Posterior vena cava (tissue), 2 donors: ENCODE measurements around the gene VPS16. TPM values are rescaled to one million over a fixed set of nuclear protein-coding genes. Genes with fewer than 3 reads are reported as not detected.
A peak's percentile ranks its signal among the peaks of the same experiment; 100 is the strongest.

ENCODE experiments used
- DNase-seq: peaks from one replicate; pipeline ENCODE4 v3.0.0-alpha.2; 2020; ENCODE audit warnings: low spot score
- intact Hi-C, 2 donors: fragments of 100-400 bp; cut with DNase I; formaldehyde crosslinking; loops; one replicate each; pipeline versions ENCODE4 v1.14.1 to v1.14.2; 2022 to 2023
- long read RNA-seq, 2 donors: library from polyadenylated mRNA; unstranded; transcript quantifications; one replicate each; pipeline ENCODE4 v2.0.0, GENCODE V29; 2020 to 2021
- total RNA-seq, 2 donors: library from RNA; stranded (reverse); fragmentation: NEBNext Ultra II Directional; extraction: Animal tissue kit (Norgen Biotek cat#: 25700); gene quantifications; one replicate each; pipeline ENCODE4 v1.2.1, GENCODE V29; 2021
- donor health status: DM: yes; HTN: yes; CAD: no.
- donor health status: DM: yes; HTN: yes; CAD: no.

Gene VPS16
- total RNA-seq: 10 to 100 TPM; 32.3 to 33.1 TPM
- long read RNA-seq, donor 1, transcript VPS16-202 (24 exons, 2,750 nt): major isoform, 14 of 28 reads
- long read RNA-seq, donor 1, partial matches to known transcripts: 3 of 28 reads
- long read RNA-seq, donor 1, other reads (novel, unspliced or antisense): 8 of 28 reads
- long read RNA-seq, donor 2, transcript VPS16-202 (24 exons, 2,750 nt): major isoform, 76 of 124 reads
- long read RNA-seq, donor 2, partial matches to known transcripts: 17 of 124 reads
- long read RNA-seq, donor 2, other reads (novel, unspliced or antisense): 26 of 124 reads

DNA sequence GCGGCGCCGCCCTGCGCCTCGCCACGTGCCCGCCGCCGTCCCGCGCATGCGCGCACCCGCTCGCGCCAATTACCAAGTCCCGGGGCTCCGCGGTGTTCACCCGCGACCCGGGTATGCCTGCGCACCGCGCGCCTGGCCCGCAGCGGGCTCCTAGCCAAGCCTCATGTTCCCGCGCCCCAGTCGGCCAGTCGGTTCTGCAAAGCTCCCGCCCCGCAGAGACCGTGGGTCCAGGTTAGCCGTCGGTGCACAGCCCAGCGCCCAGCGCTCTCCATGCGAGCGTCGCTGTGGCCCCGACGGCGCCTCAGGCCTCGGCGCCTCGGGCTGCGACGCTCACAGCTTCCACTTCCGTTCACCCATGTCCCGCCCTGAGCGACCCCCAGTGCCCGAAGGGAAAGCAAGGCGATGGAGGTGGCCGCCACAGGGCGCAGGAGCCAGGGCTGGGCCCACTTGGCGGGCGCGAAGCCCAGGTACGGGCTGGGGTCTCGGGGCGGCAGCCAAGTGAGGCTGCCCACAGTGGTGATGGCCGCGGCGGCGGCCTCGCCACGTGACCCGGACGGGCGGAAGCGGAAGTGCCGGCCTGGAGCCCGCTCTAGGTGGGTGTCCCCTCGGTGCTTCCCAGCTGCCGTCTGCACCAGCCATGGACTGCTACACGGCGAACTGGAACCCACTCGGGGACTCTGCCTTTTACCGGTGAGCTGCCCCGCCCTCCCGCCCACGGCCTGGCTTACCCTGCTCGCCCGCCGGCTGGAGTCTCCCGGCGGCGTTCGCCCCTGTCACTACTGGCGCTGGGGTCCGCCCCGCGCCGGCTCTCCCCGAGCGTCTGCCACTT lies at the start of gene VPS16, which contains the start of gene PCED1A:
VPS16 (plus strand) TSS at position 608 of the 829 bp plus-strand sequence; CDS start at position 638, 30 bp downstream.
PCED1A (minus strand) TSS at position 518 of the 829 bp plus-strand sequence. CDS start 743 bp downstream, outside the sequence.
- intact Hi-C loops: no loop called here

DNA sequence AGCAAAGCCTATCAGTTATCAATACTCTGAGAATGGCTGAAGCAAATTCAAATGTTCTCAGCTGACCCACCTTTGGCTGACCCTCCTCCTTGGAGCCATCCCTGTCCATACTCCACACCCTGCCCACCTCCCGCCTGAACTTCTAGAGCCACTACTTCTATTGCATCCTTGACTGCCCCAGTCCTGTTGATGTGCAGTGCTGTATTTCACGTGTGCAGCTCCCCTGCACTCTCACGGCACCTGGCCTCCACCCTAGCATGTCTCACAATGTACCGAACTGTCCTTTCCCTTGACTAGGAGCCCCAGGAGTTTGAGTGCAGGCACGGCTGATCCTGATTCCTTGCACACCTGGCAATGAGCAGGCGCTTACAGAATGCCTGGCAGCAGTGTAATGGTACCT lies 47.1 kb upstream of the VPS16 start:
- DNase-seq: no peak
- intact Hi-C loops: no loop called here

More for the DNA sequence above, at the start of gene VPS16, which contains the start of gene PCED1A:
- DNase-seq: peak; percentile 97

DNA sequence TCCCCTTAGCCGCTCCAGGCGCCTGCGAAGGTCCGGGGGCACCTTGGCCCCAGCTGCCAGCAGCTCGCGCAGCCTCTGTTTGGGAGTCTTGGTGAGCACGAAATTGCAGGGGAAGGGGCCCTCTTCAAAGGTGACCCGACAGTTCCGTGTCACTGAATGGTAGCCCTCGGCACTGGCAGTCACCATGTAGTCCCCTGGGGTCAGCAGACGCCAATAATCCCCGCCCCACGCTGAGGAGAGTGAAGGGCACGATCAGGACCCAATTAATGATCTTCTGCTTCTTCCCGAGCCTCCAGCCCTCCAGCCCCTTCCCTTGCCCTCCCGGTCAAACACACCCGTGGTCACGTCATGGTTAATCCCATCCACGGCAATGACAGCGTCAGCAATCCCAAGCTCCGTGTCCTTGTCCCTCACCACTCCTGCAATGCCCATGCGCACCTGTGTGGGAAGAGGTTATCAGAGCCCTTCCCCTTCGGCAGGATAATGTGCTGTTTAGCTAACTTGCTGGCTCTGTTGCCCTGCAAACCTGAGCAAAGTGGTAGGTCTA lies 46.3 kb upstream of the VPS16 start:
- peak; percentile 56 for DNase-seq
- intact Hi-C loops: no loop called here

- DNase-seq: peak; percentile 40
- intact Hi-C loops: no loop called here
Observed at GRCh38 chr20:2794866-2795447, 45.6 kb upstream of the VPS16 start.

GRCh38 chr20:2795451-2795850 lies 45.1 kb upstream of the VPS16 start:
- intact Hi-C loops: no loop called here
- no peak for DNase-seq

DNA sequence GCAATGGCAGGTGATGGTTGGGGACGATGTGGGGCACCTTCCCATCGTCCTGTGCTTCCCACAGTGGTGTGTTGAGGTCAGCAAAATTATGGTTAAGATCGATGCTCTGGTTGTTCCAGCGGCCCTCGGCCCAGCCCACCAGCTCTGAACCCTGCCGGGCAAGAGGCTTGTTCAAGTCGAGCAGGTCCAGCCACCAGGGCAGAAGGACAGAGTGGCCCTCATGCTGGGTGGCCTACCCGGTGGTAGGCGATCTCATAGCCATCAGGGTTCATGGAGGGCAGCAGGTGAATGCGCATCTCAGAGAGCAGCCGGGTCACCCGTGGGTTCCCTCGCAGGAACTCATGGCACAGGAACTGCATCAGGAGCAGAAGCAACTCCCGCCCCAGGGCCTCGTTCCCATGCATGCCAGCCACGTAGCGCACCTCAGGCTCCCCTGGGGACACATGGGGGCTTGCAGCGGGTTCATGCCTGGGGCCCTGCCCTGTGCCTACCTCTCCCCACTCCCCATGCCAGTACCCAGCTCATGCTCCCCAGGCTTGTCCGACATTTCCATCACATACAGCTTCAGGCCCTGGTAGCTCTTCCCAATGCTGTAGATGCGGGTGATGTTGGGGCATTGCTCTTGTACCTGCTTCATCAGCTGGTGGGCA lies 44.4 kb upstream of the VPS16 start:
- DNase-seq: no peak
- intact Hi-C loops: no loop called here

DNA sequence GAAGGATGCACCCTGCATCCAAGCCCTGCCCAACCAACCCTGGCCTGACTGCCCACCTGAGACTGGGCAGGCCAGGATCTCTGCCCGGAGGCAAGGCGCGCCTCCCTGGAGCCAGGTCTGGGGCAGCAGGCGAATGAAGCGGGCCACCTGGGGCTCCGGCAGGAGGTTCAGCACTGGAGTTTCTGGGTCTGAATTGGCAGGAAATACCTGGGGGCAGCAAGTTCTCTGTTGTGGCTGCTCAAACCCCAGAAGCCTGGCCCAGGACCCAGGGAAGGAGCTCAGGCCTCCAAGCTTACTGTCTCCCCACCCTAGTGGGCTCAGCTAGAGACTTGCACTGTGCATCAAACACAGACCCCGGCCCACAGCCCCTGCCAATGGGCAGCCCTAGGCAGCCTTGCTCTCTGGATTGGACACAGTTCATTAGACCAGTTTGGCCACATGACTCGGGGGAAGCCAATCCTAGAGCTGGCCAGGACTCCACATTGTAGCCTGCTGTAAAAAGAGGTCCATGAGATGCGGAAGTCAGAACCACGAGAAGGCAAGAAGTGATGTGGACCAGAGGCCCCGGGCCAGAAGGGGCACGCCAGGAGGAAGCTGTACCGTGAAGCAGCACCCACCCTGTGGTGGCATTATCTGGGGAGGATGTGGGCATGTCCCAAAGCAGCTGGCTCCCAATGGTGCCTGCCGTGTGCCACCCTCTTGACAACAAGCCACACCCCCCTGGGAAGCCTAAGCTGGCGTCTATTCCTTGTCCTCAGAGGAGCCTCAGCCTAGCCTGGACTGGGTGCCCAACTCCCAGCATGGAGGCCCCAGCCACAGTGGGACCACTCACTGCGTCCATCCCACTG lies 43.2 kb upstream of the VPS16 start:
- DNase-seq: peak; percentile 52
- intact Hi-C loops: no loop called here

DNA sequence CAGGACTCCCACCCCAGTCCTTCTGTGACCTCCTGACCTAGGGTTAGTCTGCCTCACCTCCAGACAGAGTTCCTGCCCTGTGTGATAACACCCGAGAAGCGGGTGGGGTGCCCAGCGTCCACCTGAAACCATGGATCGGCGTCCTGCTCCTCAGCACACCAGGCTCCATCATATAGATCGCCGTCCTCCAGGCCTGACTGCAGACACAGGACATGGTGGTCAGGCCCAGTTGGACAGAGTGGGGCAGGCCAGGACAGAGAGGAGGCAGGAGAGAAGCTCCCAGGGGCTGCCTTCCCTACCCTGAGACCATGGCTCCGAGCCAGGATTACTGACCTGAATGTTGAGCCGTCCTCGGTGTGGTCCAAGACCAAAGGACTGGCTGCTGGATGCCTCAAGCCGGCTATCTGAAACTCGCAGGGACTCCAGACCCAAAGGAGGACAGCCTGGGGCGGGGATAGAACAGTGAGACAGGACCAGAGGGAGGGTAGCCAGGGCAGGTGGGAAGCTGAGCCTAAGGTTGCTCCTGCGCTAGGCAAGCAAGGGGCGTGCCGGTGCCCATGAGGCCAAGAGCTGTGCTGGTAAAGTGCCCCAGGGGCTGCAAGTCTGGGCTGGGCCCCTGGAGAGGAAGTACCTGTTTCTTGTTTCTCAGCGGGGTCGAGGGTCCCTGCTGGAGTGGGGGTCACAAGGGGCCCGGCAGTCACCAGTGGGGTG lies 42.3 kb upstream of the VPS16 start:
- no peak for DNase-seq
- intact Hi-C loops: no loop called here

DNA sequence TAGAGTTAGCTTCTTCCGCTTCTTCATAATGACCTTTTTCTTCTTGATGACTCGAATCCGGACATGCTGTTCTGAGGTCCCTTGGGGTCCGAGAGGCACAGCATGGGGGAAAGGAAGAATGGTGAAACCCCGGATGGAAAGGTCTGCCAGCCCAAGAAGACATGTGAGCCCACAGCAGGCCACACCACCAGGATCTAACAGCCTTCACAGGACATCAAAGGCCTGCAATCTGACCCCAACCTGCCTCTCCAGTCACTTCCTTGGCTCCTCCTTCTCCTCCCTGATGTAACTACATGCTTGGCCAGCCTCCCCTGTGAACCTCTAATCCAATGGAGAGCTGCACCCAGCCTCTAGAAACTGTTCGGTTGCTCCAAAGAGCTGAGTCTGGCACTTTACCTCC lies 41.7 kb upstream of the VPS16 start:
- no peak for DNase-seq
- intact Hi-C loops: no loop called here

DNA sequence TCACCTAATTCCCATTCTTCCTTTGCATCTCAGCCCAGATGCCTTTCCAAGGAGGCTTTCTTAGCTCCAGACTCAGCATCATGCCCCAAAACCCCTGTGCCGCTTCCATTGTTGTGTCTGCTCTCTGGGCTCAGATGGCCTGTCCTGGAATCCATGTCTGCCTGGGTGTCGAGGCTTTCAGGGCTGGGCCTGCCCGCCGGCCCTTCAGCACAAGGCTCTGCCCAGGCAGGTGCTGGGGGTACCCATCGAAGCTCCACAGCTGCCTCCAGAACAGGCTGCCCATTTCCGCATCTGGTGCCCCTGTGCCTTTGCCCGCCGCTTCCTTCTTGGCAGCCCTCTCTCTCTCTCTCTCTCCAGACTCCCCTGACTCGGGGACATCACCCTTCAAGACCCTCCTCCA lies 41.3 kb upstream of the VPS16 start:
- intact Hi-C loops: no loop called here
- no peak for DNase-seq

- intact Hi-C loops: no loop called here
- DNase-seq: no peak
Observed at GRCh38 chr20:2799688-2800520, 40.6 kb upstream of the VPS16 start.

DNA sequence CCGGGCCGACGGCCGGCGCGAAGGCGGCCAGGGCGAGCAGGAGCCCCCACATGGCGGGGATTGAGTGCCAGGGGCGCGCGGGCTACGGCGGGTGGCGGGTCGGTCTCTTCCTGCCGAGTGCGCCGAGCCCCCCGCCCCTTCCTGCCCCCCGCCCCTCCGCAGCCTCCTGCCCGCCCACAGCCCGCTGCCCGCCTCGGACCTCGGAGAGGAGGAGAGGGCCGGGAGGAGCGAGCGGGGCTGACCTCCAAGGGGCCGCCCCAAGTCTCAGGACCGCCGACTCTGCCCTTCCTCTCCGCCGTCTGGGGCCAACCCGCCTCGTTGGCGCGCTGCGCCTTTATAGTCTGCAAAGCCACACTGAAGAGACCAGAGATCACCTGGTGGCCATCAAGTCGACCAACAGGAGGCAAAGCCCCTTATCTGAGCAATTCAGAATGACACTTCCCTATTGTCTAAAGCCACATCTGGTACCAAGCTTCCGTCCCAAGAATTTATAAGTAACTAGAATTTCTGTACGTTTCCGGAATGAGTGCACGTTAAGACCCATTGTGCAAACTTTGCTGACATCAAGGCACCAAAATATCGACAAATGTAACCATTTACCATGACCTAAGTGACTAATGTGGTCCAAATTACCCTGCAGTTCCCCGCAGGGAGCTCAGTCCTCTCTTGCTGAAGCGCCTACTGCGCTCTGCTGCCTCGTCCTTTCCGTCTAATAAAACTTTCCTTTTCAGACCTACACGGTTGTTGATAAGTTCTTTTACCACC lies 39.8 kb upstream of the VPS16 start, which contains the start of gene CPXM1:
CPXM1 (minus strand) TSS at position 107 of the 765 bp plus-strand sequence; CDS start at position 52, 55 bp downstream.
- intact Hi-C loops: no loop called here

GRCh38 chr20:2801286-2801728 lies 39.2 kb upstream of the VPS16 start:
- intact Hi-C loops: no loop called here
- no peak for DNase-seq

More for the DNA sequence above, 39.8 kb upstream of the VPS16 start, which contains the start of gene CPXM1:
- DNase-seq: peak; percentile 85

DNA sequence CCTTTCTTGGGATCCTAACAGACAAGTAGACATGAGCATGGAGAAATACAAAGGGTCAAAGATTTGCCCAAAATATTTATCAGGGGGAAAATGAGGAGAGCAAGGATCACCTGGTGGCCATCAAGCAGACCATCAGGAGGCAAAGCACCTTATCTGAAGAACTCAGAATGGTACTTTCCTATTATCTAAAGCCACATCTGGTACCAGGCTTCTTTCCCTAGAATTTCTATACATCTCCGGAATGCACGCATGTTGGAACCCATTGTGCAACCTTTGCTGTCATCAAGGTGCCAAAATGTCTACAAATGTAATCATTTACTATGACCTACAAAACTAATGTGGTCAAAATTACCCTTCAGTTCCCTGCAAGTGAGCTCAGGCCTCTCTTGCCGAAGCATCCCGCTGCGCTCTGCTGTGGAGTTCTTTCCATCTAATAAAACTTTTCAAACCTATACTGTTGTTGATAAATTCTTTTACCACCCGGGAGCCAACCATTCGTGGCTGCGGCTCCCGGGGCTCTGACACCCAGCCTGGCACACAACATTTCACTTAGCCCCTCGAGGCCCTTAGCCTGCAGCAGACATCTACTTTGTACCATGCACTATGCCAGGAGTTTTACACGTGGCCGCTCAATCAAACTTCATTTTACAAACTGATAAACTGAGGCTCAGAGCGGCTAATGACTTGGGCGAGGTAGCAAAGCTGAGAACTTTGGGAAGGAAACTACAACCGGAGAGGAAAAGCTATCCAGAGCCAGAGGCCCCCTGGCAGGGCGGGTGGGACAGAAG lies 36.3 kb upstream of the VPS16 start:
- intact Hi-C loops: no loop called here
- DNase-seq: no peak
